ENCODE data around the gene PLXDC1.

Gene PLXDC1

DNA sequence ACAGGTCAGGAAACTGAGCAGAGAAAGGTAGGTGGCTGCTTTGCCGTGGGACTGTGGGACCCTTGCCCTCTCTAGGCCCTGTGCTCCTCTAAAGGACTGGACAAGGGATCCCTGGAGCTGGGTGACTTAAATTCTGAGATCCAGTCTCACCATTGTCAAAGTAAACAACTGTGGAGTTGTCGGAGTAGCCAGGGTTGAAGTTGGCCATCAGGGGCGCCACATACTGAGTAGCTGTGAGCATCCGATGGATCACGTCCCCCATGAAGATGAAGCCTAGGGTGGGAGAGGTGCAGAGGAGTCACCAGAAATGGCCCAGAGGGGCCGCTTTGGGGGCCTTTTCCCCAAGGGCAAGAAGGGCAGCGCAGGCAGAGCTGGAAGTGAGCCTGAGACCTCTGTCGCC, 43.5 kb downstream of the PLXDC1 start:
- TF ChIP-seq CTCF (IDR thresholded peaks at IDR 0.05; ENCODE audit: control insufficient read depth, extremely low read depth, insufficient read depth), result no peak
- DNase-seq (ENCODE audit: low read depth), result no peak
- H3K4me3 ChIP-seq (ENCODE audit: low read depth, low read length), result no peak overlapping the region

GRCh38 chr17:39107155-39107554, 44.3 kb downstream of the PLXDC1 start:
- no peak for TF ChIP-seq CTCF (IDR thresholded peaks at IDR 0.05; ENCODE audit: control insufficient read depth, extremely low read depth, insufficient read depth)
- no peak for DNase-seq (ENCODE audit: low read depth)
- no peak overlapping the region for H3K4me3 ChIP-seq (ENCODE audit: low read depth, low read length)

DNA sequence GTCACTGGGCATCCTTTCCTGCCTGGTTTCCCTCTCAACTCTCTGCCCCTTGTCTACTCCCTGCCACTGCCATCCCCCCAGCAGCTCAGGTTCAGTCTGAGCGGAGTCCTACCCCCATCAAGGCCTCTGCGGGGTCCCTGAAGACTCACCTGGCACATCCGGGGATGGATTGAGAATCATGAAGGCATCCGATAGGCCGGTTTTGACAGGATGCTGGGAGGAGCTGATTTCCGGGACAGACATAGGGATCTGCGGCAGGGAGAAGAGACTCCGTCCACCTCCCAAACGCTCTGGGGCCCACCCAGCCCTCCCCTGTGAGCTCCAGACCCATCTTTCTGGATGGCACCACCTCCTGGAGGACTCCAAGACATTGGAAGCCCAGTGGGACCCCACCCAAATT, 45.7 kb downstream of the PLXDC1 start:
- TF ChIP-seq CTCF (IDR thresholded peaks at IDR 0.05; ENCODE audit: control insufficient read depth, extremely low read depth, insufficient read depth), result no peak
- no peak overlapping the region for H3K4me3 ChIP-seq (ENCODE audit: low read depth, low read length)
- no peak for DNase-seq (ENCODE audit: low read depth)

- DNase-seq (ENCODE audit: low read depth), result no peak
- H3K4me3 ChIP-seq (ENCODE audit: low read depth, low read length), result no peak overlapping the region
- TF ChIP-seq CTCF (IDR thresholded peaks at IDR 0.05; ENCODE audit: control insufficient read depth, extremely low read depth, insufficient read depth), result no peak
Measured at GRCh38 chr17:39104657-39105056, 46.8 kb downstream of the PLXDC1 start.

- no peak for TF ChIP-seq CTCF (IDR thresholded peaks at IDR 0.05; ENCODE audit: control insufficient read depth, extremely low read depth, insufficient read depth)
- DNase-seq (ENCODE audit: low read depth), result no peak
- H3K4me3 ChIP-seq (ENCODE audit: low read depth, low read length), result no peak overlapping the region
Measured at GRCh38 chr17:39104046-39104445, 47.4 kb downstream of the PLXDC1 start.

GRCh38 chr17:39101091-39101490, 50.3 kb downstream of the PLXDC1 start:
- no peak for TF ChIP-seq CTCF (IDR thresholded peaks at IDR 0.05; ENCODE audit: control insufficient read depth, extremely low read depth, insufficient read depth)
- H3K4me3 ChIP-seq (ENCODE audit: low read depth, low read length), result no peak overlapping the region
- DNase-seq (ENCODE audit: low read depth), result no peak

GRCh38 chr17:39100530-39100929, 50.9 kb downstream of the PLXDC1 start:
- no peak overlapping the region for H3K4me3 ChIP-seq (ENCODE audit: low read depth, low read length)
- DNase-seq (ENCODE audit: low read depth), result no peak
- no peak for TF ChIP-seq CTCF (IDR thresholded peaks at IDR 0.05; ENCODE audit: control insufficient read depth, extremely low read depth, insufficient read depth)

All from LNCaP clone FGC (cell line).